Measurements from ENCODE around the gene RTTN. TPM values are rescaled to one million over a fixed set of nuclear protein-coding genes. Genes with fewer than 3 reads are reported as not detected.

Gene RTTN
- total RNA-seq, 1 donor from 2014 or later = 8.8 TPM

GRCh38 chr18:70172225-70172624, 33.3 kb downstream of the RTTN start:
- Mint-ChIP-seq H3K9me3 (ENCODE audit: unreplicated experiment) (no peaks in the 10 kb centered on the region), H3K27me3 (ENCODE audit: unreplicated experiment) (no peaks in the 10 kb centered on the region), H3K27ac (ENCODE audit: unreplicated experiment) (no peak overlapping the region), H3K4me1 (ENCODE audit: unreplicated experiment) (peaks cover 2% of the 10 kb centered on the region), H3K4me3 (ENCODE audit: unreplicated experiment) (no peak overlapping the region), H3K36me3 (ENCODE audit: unreplicated experiment) (no peaks in the 10 kb centered on the region)
- TF ChIP-seq CTCF (IDR thresholded peaks at IDR 0.05) = peak; percentile 58
- no peak for DNase-seq (ENCODE audit: extremely low spot score, unreplicated experiment)

GRCh38 chr18:70169747-70170146, 35.7 kb downstream of the RTTN start:
- H3K4me3 Mint-ChIP-seq (ENCODE audit: unreplicated experiment) = no peak overlapping the region
- TF ChIP-seq CTCF (IDR thresholded peaks at IDR 0.05) = no peak
- H3K9me3 Mint-ChIP-seq (ENCODE audit: unreplicated experiment) = no peaks in the 10 kb centered on the region

GRCh38 chr18:70166668-70167067, 38.8 kb downstream of the RTTN start:
- DNase-seq (ENCODE audit: extremely low spot score, unreplicated experiment) = no peak
- no peak for TF ChIP-seq CTCF (IDR thresholded peaks at IDR 0.05)
- H3K4me3 Mint-ChIP-seq (ENCODE audit: unreplicated experiment) = no peak overlapping the region
- peaks cover 15% of the 10 kb centered on the region for H3K36me3 Mint-ChIP-seq (ENCODE audit: unreplicated experiment)
- H3K27me3 Mint-ChIP-seq (ENCODE audit: unreplicated experiment) = no peaks in the 10 kb centered on the region
- H3K4me1 Mint-ChIP-seq (ENCODE audit: unreplicated experiment) = peaks cover 12% of the 10 kb centered on the region
- H3K27ac Mint-ChIP-seq (ENCODE audit: unreplicated experiment) = no peak overlapping the region
- no peaks in the 10 kb centered on the region for H3K9me3 Mint-ChIP-seq (ENCODE audit: unreplicated experiment)

More at GRCh38 chr18:70169747-70170146, 35.7 kb downstream of the RTTN start:
- no peak for DNase-seq (ENCODE audit: extremely low spot score, unreplicated experiment)
- Mint-ChIP-seq H3K36me3 (ENCODE audit: unreplicated experiment) (no peaks in the 10 kb centered on the region), H3K27ac (ENCODE audit: unreplicated experiment) (no peak overlapping the region), H3K27me3 (ENCODE audit: unreplicated experiment) (no peaks in the 10 kb centered on the region), H3K4me1 (ENCODE audit: unreplicated experiment) (peaks cover 14% of the 10 kb centered on the region)

GRCh38 chr18:70165936-70166335, 39.6 kb downstream of the RTTN start:
- peaks cover 7% of the 10 kb centered on the region for H3K9me3 Mint-ChIP-seq (ENCODE audit: unreplicated experiment)
- peaks cover 12% of the 10 kb centered on the region for H3K4me1 Mint-ChIP-seq (ENCODE audit: unreplicated experiment)
- no peak for TF ChIP-seq CTCF (IDR thresholded peaks at IDR 0.05)
- H3K27me3 Mint-ChIP-seq (ENCODE audit: unreplicated experiment) = no peaks in the 10 kb centered on the region
- peak overlapping the region; percentile 14 for H3K27ac Mint-ChIP-seq (ENCODE audit: unreplicated experiment)
- no peak overlapping the region for H3K4me3 Mint-ChIP-seq (ENCODE audit: unreplicated experiment)
- DNase-seq (ENCODE audit: extremely low spot score, unreplicated experiment) = no peak
- H3K36me3 Mint-ChIP-seq (ENCODE audit: unreplicated experiment) = peaks cover 22% of the 10 kb centered on the region

GRCh38 chr18:70160073-70160678, 45.3 kb downstream of the RTTN start:
- Mint-ChIP-seq H3K9me3 (ENCODE audit: unreplicated experiment) (peaks cover 15% of the 10 kb centered on the region), H3K27me3 (ENCODE audit: unreplicated experiment) (no peaks in the 10 kb centered on the region), H3K4me1 (ENCODE audit: unreplicated experiment) (peaks cover 7% of the 10 kb centered on the region), H3K27ac (ENCODE audit: unreplicated experiment) (no peak overlapping the region), H3K36me3 (ENCODE audit: unreplicated experiment) (peaks cover 36% of the 10 kb centered on the region), H3K4me3 (ENCODE audit: unreplicated experiment) (no peak overlapping the region)
- TF ChIP-seq CTCF (IDR thresholded peaks at IDR 0.05) = no peak
- DNase-seq (ENCODE audit: extremely low spot score, unreplicated experiment) = no peak
